NCI-H748 treated with DMSO at 0.1 percent for 48 hours (cell line): ENCODE results near the gene SPHK2.
"Not testable (repeated sequence)": the region's sequence is repeated elsewhere in the genome, so short reads cannot be mapped to it uniquely, and the experiment has no call there.

Experiments used
- DNase-seq: peaks from one replicate; lab custom pipeline; 2025; lab: John Stamatoyannopoulos, UW

SPHK2 gene

DNA sequence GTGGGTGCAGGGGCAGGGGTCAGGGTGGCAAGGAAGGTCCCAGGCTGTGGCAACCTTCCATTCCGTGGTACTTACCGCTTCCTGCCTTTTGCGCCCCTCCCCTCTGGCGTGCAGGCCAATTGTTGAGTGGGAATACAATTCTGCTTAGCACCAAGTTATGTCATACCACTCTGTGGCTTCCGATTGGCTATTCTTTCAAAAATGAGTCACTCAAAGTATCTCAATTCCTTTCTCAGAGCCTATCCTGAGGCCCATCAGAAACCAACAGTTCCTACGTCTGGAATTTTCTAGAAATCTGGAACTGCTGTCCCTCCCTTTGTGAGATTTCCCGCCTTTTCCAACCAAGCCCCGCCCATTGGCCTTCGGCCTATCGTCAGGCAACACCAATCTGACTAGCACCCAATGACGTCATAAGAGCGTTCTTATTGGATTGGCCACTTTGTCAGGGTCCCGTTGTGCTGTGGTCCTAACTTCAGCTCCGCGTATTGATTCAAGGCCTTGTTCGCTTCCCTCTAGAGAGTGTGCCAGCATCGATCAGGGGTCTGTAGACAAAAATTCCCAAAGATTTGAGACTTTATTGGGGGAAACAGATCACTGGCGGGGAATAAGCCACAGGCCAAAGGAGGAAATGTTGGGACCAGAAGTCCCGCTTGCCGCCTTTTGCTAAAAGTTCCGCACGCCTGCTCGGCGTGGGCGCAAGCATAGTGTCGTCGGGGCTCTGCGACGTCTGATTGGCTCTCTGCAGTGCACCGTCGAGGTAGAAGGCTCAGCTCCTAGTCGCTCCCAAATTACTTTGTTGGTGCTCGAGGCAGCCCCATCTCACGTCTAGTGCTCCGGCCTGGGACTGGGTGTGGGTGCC lies 41.8 kb downstream of the SPHK2 start:
- DNase-seq = no peak

DNA sequence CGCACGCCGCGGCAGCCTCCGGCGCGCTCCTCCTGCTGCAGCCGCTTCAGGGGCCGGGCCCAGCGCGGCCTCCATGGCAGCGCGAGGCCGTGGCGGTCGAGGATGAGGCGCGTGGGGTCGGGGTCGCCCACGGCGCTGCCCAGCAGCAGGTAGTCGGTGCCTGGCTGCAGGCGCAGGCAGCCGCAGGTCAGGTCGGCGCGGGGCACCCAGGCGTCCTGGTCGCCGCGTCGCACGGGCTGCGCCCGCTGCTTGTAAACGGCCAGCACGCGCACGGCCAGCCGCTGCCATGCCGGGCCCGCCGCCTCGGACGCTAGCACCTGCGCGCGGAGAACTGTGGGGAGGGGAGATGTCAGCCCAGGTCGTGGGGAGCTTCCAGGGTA lies 42.4 kb downstream of the SPHK2 start:
- DNase-seq = no peak

DNA sequence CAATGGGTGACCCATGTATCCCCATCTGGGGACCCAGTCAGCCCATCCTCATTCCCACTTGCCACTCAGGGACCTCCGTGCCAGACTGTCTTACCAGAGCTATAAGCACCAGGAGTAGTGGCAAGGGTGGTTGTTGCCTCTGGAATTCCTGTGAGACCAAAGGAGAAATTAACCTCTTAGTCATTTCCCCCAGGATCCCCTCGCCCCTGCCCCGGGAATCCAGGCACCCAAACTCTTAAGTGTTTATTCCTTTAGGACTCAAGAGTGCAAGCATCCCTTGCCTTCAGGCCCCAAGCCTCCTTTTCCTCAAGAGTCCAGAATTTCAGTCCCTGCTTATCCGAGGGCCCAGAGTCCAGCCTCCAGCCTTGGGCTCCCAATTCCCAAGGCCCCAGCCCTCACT lies 44.4 kb downstream of the SPHK2 start:
- no peak for DNase-seq

DNA sequence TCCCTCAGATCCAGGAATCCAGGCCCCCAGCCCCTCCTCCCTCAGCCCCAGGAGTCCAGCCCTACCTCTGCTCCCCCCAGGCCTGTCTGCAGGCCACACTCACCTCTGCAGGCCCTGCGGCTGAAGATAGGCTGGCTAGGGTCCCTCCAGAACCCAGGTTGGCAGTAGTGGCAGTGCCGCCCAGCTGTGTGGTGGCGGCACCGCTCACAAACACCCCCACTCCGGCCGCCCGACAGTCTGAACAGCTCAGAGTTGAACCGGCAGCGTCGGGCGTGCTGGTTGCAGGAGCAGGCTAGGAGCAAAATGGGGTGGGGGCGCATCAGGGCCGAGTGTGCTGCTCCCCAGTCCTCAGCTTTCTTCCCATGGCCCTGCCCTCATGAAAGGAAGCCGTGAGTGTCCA lies 45.2 kb downstream of the SPHK2 start:
- no peak for DNase-seq

DNA sequence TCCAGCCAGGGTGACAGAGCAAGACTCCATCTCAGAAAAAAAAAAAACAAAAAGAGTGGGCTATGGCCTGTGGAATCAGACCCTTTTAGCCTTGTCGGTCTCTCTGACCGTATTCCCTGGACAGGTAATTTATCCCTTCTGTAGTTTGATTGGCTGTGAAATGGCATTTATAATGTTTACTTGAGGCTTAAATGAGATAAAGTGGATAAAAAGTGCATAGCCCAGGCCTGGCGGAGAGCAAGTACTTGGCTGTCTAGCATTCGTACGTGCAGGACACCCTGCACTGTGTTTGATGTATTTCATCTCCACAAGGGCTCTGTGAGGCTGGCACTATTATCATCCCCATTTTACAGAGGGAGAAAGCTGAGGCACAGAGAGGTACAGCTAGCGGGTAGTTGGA lies 46.5 kb downstream of the SPHK2 start:
- DNase-seq = no peak

DNA sequence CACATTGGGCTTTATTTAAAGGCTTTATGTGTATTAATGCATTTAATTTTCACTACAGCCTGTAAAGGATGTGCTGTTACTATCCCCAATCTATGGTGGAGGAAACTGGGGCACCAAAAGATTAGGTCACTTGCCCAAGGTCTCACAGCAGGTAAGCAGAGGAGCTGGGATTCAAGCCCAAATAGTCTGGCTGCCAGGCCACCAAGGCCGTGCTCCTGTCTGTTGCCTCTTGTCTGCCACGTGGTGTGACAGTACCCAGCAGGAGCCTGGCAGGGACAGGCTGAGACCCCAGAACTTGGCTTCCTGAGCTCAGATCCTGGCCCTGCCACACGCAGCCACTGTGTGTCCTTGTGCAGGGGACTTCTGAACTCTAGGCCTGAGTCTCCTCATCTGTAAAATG lies 49.0 kb downstream of the SPHK2 start:
- no peak for DNase-seq

DNA sequence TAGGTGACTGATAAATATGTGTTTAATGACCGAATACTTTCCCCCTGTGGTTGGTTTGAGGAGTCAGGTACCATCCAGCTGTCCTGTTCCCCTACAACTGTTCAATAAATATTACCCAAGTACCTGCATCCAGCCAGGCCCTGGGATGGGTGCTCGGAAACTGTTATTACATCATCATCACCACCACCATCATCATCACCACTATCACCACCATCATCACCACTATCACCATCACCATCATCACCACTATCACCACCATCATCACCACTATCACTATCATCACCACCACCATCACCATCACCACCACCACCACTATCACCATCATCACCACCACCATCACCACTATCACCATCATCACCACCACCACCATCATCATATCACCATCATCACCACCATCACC lies 49.5 kb downstream of the SPHK2 start:
- DNase-seq = no peak

GRCh38 chr19:48669903-48670668 lies 50.8 kb downstream of the SPHK2 start:
- no peak for DNase-seq

GRCh38 chr19:48670699-48671445 lies 51.6 kb downstream of the SPHK2 start:
- no peak for DNase-seq

DNA sequence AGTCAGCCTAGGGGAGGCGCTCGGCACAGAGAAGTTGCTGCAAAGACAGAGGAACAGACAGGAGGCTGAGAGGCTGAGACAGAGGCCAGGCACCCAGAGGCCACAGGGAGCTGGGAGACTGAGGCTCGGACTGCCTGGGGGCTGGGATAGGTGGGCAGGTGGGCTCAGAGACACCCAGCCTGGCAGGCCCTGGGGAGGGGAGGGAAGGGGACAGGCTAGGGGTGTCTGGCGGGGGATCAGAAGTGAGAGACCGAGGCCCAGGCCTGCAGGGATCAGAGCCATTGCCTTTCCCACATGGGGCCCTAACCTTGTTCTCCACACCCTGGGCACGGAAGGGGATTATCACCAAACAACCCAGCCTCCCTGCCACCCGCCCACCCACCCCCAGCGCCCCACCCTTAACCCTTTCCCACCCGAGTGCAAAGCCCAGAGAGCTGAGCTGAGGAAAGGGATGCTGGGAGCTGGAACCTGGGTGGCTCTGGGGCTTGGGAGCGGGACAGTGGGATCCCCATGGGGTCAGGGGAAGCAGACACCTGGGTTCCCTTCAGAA lies 52.2 kb downstream of the SPHK2 start:
- no peak for DNase-seq

- no peak for DNase-seq
These were observed 53.7 kb downstream of the SPHK2 start, which contains the start of gene NTN5 for GRCh38 chr19:48672994-48673393. Gene NTN5 (minus strand): TSS chr19:48673017. CDS start chr19:48670986, 2,031 bp downstream.

DNA sequence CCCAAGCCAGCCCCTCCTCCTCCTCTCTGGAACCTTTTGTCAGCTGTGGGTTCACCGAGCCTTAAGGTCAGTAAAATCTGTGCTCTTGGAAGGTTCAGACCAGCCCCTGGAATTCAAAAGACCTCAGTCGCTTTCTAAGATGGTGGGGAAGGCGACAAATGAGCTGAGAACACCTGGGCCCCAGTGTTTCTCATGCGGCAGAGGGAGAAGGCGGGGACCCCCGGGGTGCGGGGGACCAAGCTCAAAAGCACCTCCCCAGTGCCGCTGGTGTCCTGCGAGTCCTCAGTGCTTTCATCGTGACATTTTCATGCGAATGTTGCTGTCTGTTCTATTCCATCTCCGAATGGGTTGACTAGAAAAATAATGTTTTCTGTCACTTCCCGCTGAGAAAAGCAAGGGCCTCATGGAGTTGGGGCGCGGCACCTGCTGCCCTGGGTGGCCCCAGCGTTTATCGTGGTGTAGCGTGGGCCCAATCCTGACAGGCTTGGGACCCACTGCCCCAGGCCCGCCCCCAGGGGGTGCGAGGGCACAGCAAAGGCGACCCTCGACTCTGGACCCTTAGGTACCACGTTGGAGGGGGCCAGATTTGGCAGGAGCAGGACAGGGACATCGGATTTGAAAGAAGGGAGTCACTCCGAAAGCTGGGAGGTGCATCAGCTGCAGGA lies 54.3 kb downstream of the SPHK2 start:
- no peak for DNase-seq

- DNase-seq = no peak
These were observed 55.0 kb downstream of the SPHK2 start for GRCh38 chr19:48674216-48674809.

- DNase-seq = peak; percentile 74
These were observed 55.9 kb downstream of the SPHK2 start for GRCh38 chr19:48674921-48675824.

DNA sequence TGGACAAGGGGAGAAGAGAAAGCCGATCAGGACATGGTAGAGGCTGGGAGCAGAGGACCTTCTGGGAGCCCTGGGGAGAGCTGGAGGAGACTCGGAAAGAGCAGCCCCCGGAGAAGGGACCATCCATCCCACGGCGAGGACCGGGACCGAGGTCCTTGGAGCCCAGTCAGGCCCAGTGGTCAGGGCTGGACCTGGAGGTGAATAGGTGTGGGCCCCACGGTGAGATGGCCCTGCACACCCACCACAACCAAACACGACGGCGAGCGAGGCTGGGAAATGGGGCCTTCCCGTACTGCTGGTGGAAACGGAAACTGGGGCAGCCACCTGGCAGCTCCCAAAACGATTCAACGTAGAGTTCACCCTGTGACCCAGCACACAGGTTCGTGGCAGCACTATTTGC lies 57.2 kb downstream of the SPHK2 start:
- no peak for DNase-seq

DNA sequence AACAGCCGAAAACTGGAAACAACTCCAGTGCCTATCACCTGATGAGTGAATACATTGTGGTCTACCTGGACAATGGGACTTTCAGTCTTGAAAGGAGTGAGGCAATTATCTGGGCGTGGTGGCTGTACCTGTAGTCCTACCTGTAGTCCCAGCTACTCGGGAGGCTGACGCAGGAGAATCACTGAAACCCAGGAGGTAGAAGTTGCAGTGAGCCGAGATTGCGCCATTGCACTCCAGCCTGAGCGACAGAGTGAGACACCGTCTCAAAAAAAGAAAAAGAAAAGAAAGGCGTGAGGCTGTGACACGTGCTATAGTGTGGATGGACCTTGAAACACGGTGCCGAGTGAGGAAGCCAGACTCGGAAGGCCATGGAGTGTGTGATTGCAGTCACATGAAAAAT lies 57.6 kb downstream of the SPHK2 start:
- peak; percentile 24 for DNase-seq

DNA sequence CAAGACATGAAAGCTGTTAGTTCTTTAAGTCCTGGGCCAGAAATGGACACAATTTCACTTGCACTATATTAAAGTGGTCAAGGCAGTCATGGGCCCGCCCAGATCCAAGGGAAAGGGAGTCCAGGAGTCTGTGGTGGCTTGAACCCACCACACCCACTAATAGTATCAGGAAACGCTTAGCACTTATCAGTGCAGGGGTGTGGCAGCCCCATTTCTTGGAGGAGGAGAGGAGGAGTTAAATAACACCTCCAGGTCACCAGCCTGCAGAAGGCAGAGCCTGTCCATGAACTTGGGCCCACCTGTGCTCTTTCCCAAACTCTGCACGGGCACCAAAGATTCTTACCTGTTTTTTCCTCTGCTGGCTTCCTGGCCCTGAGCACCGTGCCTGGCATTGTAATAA lies 58.9 kb downstream of the SPHK2 start:
- DNase-seq = no peak

GRCh38 chr19:48680006-48680405 lies 60.7 kb downstream of the SPHK2 start:
- not testable (repeated sequence) for DNase-seq
